Stimulated activated CD4-positive, alpha-beta T cell treated with anti-CD3 and anti-CD28 coated beads, Interleukin-15, amount 100 ng/mL, for 48 hours (primary cell): ENCODE results near the gene KRCC1.
"Not testable (repeated sequence)": the region's sequence is repeated elsewhere in the genome, so short reads cannot be mapped to it uniquely, and the experiment has no call there.

Experiments used
- DNase-seq, 2 donors: peaks; one replicate each; pipeline ENCODE4 v3.0.0-alpha.2; 2020; ENCODE audit warnings: low read depth in 2 of 2

KRCC1 gene

GRCh38 chr2:88042476-88042875, 13.1 kb downstream of the KRCC1 start:
- no peak for DNase-seq

GRCh38 chr2:88038263-88039105, 17.1 kb downstream of the KRCC1 start:
- no peak for DNase-seq

- DNase-seq = no peak
These were observed 19.0 kb downstream of the KRCC1 start for GRCh38 chr2:88036606-88037005.

GRCh38 chr2:88036182-88036581, 19.4 kb downstream of the KRCC1 start:
- no peak for DNase-seq

- no peak for DNase-seq
These were observed 23.4 kb downstream of the KRCC1 start for GRCh38 chr2:88032070-88032702.

- no peak for DNase-seq
These were observed 26.7 kb downstream of the KRCC1 start for GRCh38 chr2:88028931-88029330.

- no peak for DNase-seq
These were observed 27.7 kb downstream of the KRCC1 start for GRCh38 chr2:88027697-88028389.

GRCh38 chr2:88024509-88024908, 31.1 kb downstream of the KRCC1 start:
- DNase-seq = no peak

GRCh38 chr2:88022669-88022921, 33.0 kb downstream of the KRCC1 start:
- DNase-seq = no peak

GRCh38 chr2:88019985-88020384, 35.6 kb downstream of the KRCC1 start:
- no peak for DNase-seq

- no peak for DNase-seq
These were observed 36.7 kb downstream of the KRCC1 start for GRCh38 chr2:88018909-88019308.

GRCh38 chr2:88018077-88018805, 37.3 kb downstream of the KRCC1 start:
- DNase-seq = not testable (repeated sequence)

GRCh38 chr2:88017780-88018038, 37.9 kb downstream of the KRCC1 start:
- DNase-seq = not testable (repeated sequence)

GRCh38 chr2:88016960-88017779, 38.4 kb downstream of the KRCC1 start:
- peak in 1 of 2 donors; percentile 52 for DNase-seq

- DNase-seq = peak; percentile 64 to 68
These were observed 39.3 kb downstream of the KRCC1 start, which contains the start of gene RNU2-63P for GRCh38 chr2:88016086-88016959. Gene RNU2-63P, minus strand, starts transcription at chr2:88016547.

- DNase-seq = no peak
These were observed 44.6 kb downstream of the KRCC1 start for GRCh38 chr2:88011011-88011410.

GRCh38 chr2:88010136-88010535, 45.4 kb downstream of the KRCC1 start:
- no peak for DNase-seq

- DNase-seq = no peak
These were observed 48.6 kb downstream of the KRCC1 start for GRCh38 chr2:88006912-88007439.

GRCh38 chr2:88005776-88006175, 49.8 kb downstream of the KRCC1 start:
- DNase-seq = no peak

- DNase-seq = no peak
These were observed 52.4 kb downstream of the KRCC1 start for GRCh38 chr2:88003074-88003755.
